Jurkat, Clone E6-1 (cell line): Measurements from ENCODE around the gene ADAMTSL3.
"Not testable (repeated sequence)": the region's sequence is repeated elsewhere in the genome, so short reads cannot be mapped to it uniquely, and the experiment has no call there.

Source experiments
- DNase-seq: peaks from one replicate; pipeline ENCODE4 v3.0.0-alpha.2; 2011; ENCODE audit warnings: low read depth, low spot score
- H3K4me3 ChIP-seq: 2 replicates; pipeline ENCODE4 v1.5.1; 2011; ENCODE audit warnings: mild to moderate bottlenecking, low read length, control low read depth, moderate library complexity

ADAMTSL3 gene

GRCh38 chr15:83928878-83929418 is 275.0 kb downstream of the ADAMTSL3 start:
- DNase-seq, result no peak
- no peak overlapping the region for H3K4me3 ChIP-seq

- no peak for DNase-seq
- no peak overlapping the region for H3K4me3 ChIP-seq
Measured at GRCh38 chr15:83929619-83930018, 275.7 kb downstream of the ADAMTSL3 start.

- H3K4me3 ChIP-seq, result no peak overlapping the region
- no peak for DNase-seq
Measured at GRCh38 chr15:83930392-83931212, 276.7 kb downstream of the ADAMTSL3 start.

- no peak for DNase-seq
- no peak overlapping the region for H3K4me3 ChIP-seq
Measured at GRCh38 chr15:83935774-83936173, 281.9 kb downstream of the ADAMTSL3 start.

GRCh38 chr15:83940136-83940535 is 286.2 kb downstream of the ADAMTSL3 start:
- H3K4me3 ChIP-seq, result no peak overlapping the region
- no peak for DNase-seq

GRCh38 chr15:83943043-83943442 is 289.1 kb downstream of the ADAMTSL3 start:
- no peak overlapping the region for H3K4me3 ChIP-seq
- no peak for DNase-seq

GRCh38 chr15:83943849-83944404 is 290.0 kb downstream of the ADAMTSL3 start:
- H3K4me3 ChIP-seq, result no peak overlapping the region
- no peak for DNase-seq

GRCh38 chr15:83947156-83947555 is 293.2 kb downstream of the ADAMTSL3 start:
- no peak for DNase-seq
- H3K4me3 ChIP-seq, result no peak overlapping the region

- no peak for DNase-seq
Measured at GRCh38 chr15:83954506-83954905, 300.6 kb downstream of the ADAMTSL3 start.

GRCh38 chr15:83955806-83956265 is 301.9 kb downstream of the ADAMTSL3 start:
- no peak overlapping the region for H3K4me3 ChIP-seq
- DNase-seq, result no peak

More at GRCh38 chr15:83954506-83954905, 300.6 kb downstream of the ADAMTSL3 start:
- no peak overlapping the region for H3K4me3 ChIP-seq

- no peak for DNase-seq
- H3K4me3 ChIP-seq, result no peak overlapping the region
Measured at GRCh38 chr15:83956887-83957286, 303.0 kb downstream of the ADAMTSL3 start.

GRCh38 chr15:83959477-83959876 is 305.6 kb downstream of the ADAMTSL3 start:
- no peak for DNase-seq
- no peak overlapping the region for H3K4me3 ChIP-seq

GRCh38 chr15:83960192-83960829 is 306.4 kb downstream of the ADAMTSL3 start:
- no peak overlapping the region for H3K4me3 ChIP-seq
- DNase-seq, result no peak

GRCh38 chr15:83961311-83961710 is 307.4 kb downstream of the ADAMTSL3 start:
- no peak for DNase-seq
- no peak overlapping the region for H3K4me3 ChIP-seq

GRCh38 chr15:83964967-83965366 is 311.0 kb downstream of the ADAMTSL3 start:
- not testable (repeated sequence) for DNase-seq, H3K4me3 ChIP-seq

GRCh38 chr15:83970295-83970890 is 316.5 kb downstream of the ADAMTSL3 start:
- no peak for DNase-seq
- no peak overlapping the region for H3K4me3 ChIP-seq

GRCh38 chr15:83971992-83972391 is 318.1 kb downstream of the ADAMTSL3 start:
- H3K4me3 ChIP-seq, result no peak overlapping the region
- DNase-seq, result no peak

GRCh38 chr15:83973816-83974215 is 319.9 kb downstream of the ADAMTSL3 start:
- no peak overlapping the region for H3K4me3 ChIP-seq
- DNase-seq, result peak; percentile 22

- no peak overlapping the region for H3K4me3 ChIP-seq
Measured at GRCh38 chr15:83977992-83978391, 324.1 kb downstream of the ADAMTSL3 start.

GRCh38 chr15:83978588-83978987 is 324.7 kb downstream of the ADAMTSL3 start:
- DNase-seq, result no peak
- no peak overlapping the region for H3K4me3 ChIP-seq

More at GRCh38 chr15:83977992-83978391, 324.1 kb downstream of the ADAMTSL3 start:
- no peak for DNase-seq
